SK-N-SH treated with all-trans-retinoic acid at 6 μM for 48 hours (cell line): ENCODE measurements around the gene PLTP.

Experiments
- ARNTL ChIP-seq: fragments of 450-650 bp; formaldehyde crosslinking; IDR thresholded peaks from 2 replicates; pipeline ENCODE4 v1.5.0; 2020; ENCODE audit warnings: low read depth, mild to moderate bottlenecking, moderate library complexity, borderline replicate concordance
- BACH2 ChIP-seq: fragments of 250-450 bp; sonication (Bioruptor Pico); IDR thresholded peaks from 2 replicates; pipeline ENCODE4 v1.9.0; 2021; ENCODE audit warnings: mild to moderate bottlenecking, borderline replicate concordance
- CREB5 ChIP-seq: fragments of 250-450 bp; sonication (Bioruptor Pico); IDR thresholded peaks from 2 replicates; pipeline ENCODE4 v1.5.1; 2020; ENCODE audit warnings: low read depth, mild to moderate bottlenecking, moderate library complexity
- CSDC2 ChIP-seq: fragments of 250-450 bp; sonication (Bioruptor Pico); IDR thresholded peaks from 2 replicates; pipeline ENCODE4 v1.5.0; 2020; ENCODE audit warnings: mild to moderate bottlenecking, moderate library complexity
- GLIS3 ChIP-seq: fragments of 250-450 bp; sonication (Bioruptor Pico); IDR thresholded peaks from 2 replicates; pipeline ENCODE4 v1.5.0; 2020; ENCODE audit warnings: mild to moderate bottlenecking, moderate library complexity
- OSR1 ChIP-seq: fragments of 250-450 bp; sonication (Bioruptor Pico); IDR thresholded peaks from 2 replicates; pipeline ENCODE4 v1.8.0; 2022; ENCODE audit warnings: moderate library complexity, mild to moderate bottlenecking, inconsistent platforms
- TOX ChIP-seq: fragments of 250-450 bp; sonication (Bioruptor Pico); IDR thresholded peaks from 2 replicates; pipeline ENCODE4 v1.8.0; 2021; ENCODE audit warnings: mild to moderate bottlenecking, moderate library complexity, borderline replicate concordance
- ZFP3 ChIP-seq: fragments of 250-450 bp; sonication (Bioruptor Pico); IDR thresholded peaks from 2 replicates; pipeline ENCODE4 v1.5.0; 2020; ENCODE audit warnings: mild to moderate bottlenecking, moderate library complexity
- ZFP30 ChIP-seq: fragments of 450-650 bp; formaldehyde crosslinking; IDR thresholded peaks from 2 replicates; pipeline ENCODE4 v1.5.0; 2022; ENCODE audit warnings: mild to moderate bottlenecking, moderate library complexity
- ZNF565 ChIP-seq: fragments of 450-650 bp; formaldehyde crosslinking; conservative IDR thresholded peaks from 2 replicates; pipeline ENCODE4 v1.5.0; 2020; ENCODE audit warnings: low read depth, mild to moderate bottlenecking, moderate library complexity
- ZNF8 ChIP-seq: fragments of 450-650 bp; formaldehyde crosslinking; IDR thresholded peaks from 2 replicates; pipeline ENCODE4 v1.5.0; 2020; ENCODE audit warnings: mild to moderate bottlenecking, moderate library complexity
- TF ChIP-seq, protein P1 (sequence below): fragments of 250-450 bp; sonication (Bioruptor Pico); IDR thresholded peaks from 2 replicates; pipeline ENCODE4 v1.8.0; 2020; ENCODE audit warnings: mild to moderate bottlenecking, moderate library complexity, borderline replicate concordance
- TF ChIP-seq, protein P2 (sequence below): fragments of 250-450 bp; sonication (Bioruptor Pico); IDR thresholded peaks from 2 replicates; pipeline ENCODE4 v1.5.0; 2020; ENCODE audit warnings: mild to moderate bottlenecking, moderate library complexity

DNA sequence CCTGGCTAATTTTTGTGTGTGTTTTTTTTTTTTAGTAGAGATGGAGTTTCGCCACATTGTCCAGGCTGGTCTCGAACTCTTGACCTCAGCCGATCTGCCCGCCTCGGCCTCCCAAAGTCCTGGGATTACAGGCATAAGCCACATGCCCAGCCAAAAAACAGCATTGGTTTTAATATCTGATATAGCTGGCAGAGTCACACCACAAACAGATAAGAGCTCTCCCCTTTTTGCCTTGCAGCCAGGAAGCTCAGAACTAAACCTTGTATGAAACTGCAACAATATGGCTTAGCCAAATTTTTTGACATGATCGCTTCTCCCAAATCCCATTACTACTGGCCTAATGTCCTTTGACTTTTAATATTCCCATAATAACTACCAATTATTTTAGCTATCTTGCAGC, 59.6 kb downstream of the PLTP start:
- TF ChIP-seq BACH2 (CRISPR knock-in tag) (no peak), CREB5 (no peak), ARNTL (CRISPR knock-in tag) (no peak), CSDC2 (CRISPR knock-in tag) (no peak), ZFP30 (CRISPR knock-in tag) (no peak), OSR1 (CRISPR knock-in tag) (no peak), GLIS3 (CRISPR knock-in tag) (no peak), ZNF565 (no peak), ZFP3 (CRISPR knock-in tag) (no peak), TOX (CRISPR knock-in tag) (no peak), ZNF8 (CRISPR knock-in tag) (no peak)
- TF ChIP-seq, protein P1, sequence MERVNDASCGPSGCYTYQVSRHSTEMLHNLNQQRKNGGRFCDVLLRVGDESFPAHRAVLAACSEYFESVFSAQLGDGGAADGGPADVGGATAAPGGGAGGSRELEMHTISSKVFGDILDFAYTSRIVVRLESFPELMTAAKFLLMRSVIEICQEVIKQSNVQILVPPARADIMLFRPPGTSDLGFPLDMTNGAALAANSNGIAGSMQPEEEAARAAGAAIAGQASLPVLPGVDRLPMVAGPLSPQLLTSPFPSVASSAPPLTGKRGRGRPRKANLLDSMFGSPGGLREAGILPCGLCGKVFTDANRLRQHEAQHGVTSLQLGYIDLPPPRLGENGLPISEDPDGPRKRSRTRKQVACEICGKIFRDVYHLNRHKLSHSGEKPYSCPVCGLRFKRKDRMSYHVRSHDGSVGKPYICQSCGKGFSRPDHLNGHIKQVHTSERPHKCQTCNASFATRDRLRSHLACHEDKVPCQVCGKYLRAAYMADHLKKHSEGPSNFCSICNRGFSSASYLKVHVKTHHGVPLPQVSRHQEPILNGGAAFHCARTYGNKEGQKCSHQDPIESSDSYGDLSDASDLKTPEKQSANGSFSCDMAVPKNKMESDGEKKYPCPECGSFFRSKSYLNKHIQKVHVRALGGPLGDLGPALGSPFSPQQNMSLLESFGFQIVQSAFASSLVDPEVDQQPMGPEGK (CRISPR knock-in tag), result no peak
- TF ChIP-seq, protein P2, sequence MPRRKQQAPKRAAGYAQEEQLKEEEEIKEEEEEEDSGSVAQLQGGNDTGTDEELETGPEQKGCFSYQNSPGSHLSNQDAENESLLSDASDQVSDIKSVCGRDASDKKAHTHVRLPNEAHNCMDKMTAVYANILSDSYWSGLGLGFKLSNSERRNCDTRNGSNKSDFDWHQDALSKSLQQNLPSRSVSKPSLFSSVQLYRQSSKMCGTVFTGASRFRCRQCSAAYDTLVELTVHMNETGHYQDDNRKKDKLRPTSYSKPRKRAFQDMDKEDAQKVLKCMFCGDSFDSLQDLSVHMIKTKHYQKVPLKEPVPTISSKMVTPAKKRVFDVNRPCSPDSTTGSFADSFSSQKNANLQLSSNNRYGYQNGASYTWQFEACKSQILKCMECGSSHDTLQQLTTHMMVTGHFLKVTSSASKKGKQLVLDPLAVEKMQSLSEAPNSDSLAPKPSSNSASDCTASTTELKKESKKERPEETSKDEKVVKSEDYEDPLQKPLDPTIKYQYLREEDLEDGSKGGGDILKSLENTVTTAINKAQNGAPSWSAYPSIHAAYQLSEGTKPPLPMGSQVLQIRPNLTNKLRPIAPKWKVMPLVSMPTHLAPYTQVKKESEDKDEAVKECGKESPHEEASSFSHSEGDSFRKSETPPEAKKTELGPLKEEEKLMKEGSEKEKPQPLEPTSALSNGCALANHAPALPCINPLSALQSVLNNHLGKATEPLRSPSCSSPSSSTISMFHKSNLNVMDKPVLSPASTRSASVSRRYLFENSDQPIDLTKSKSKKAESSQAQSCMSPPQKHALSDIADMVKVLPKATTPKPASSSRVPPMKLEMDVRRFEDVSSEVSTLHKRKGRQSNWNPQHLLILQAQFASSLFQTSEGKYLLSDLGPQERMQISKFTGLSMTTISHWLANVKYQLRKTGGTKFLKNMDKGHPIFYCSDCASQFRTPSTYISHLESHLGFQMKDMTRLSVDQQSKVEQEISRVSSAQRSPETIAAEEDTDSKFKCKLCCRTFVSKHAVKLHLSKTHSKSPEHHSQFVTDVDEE (CRISPR knock-in tag), result no peak
